ENCODE data around the gene MRPS7. TPM values are rescaled to one million over a fixed set of nuclear protein-coding genes. Genes with fewer than 3 reads are reported as not detected.

The MRPS7 gene
- total RNA-seq, 1 experiment from 2014 or later = 51.3 TPM

- POLR2A ChIA-PET (ENCODE audit: unreplicated experiment) = interaction anchor here (0.7 to 1.5 kb wide), 2 partner anchors 11 to 17 kb away, joined by 3 to 9 read pairs; partner anchors contain the start of genes GGA3, MRPS7 and SLC25A19
- intact Hi-C loops (cut with micrococcal nuclease; ENCODE audit: unreplicated experiment) = loop anchor here (1.0 kb wide), 1 partner anchor 132 kb away; no protein-coding TSS in a partner anchor
These were observed 10.5 kb downstream of the MRPS7 start for GRCh38 chr17:75271955-75272847.

GRCh38 chr17:75272848-75273184 is 11.1 kb downstream of the MRPS7 start:
- no peak overlapping the region for H3K4me3 ChIP-seq
- H3K9me2 ChIP-seq (ENCODE audit: insufficient read depth) = no peaks in the 10 kb centered on the region
- H4K20me1 ChIP-seq (ENCODE audit: insufficient read depth) = no peaks in the 10 kb centered on the region
- no peaks in the 10 kb centered on the region for H3K36me3 ChIP-seq (ENCODE audit: low read depth)
- DNase-seq = no peak
- no peaks in the 10 kb centered on the region for H3K27me3 ChIP-seq (ENCODE audit: insufficient read depth, low read depth)
- no peak overlapping the region for H3K27ac ChIP-seq
- CTCF ChIA-PET = interaction anchor here (0.9 kb wide), 1 partner anchor 140 kb away, joined by 3 read pairs; no protein-coding TSS in a partner anchor
- POLR2A ChIA-PET (ENCODE audit: unreplicated experiment) = interaction anchor here (0.7 kb wide), 1 partner anchor 11 kb away, joined by 3 read pairs; the partner anchor contains the start of genes GGA3 and MRPS7
- intact Hi-C loops (cut with micrococcal nuclease; ENCODE audit: unreplicated experiment) = no loop called here
- H3K9me3 ChIP-seq (ENCODE audit: insufficient read depth, low read depth) = no peaks in the 10 kb centered on the region
- no TSS peak for BruUV-seq (replicated peaks)
- H3K4me1 ChIP-seq (replicated peaks; ENCODE audit: insufficient read depth) = peaks cover 7% of the 10 kb centered on the region; the same call in 1 of the 2 replicates
- TF ChIP-seq CTCF (conservative IDR thresholded peaks at IDR 0.05) (no peak), EZH2 (IDR thresholded peaks at IDR 0.05; ENCODE audit: low read depth) (no peak)
- 0 out of 2 replicates have a peak, but pooled peaks cover 5% of the 10 kb centered on the region for H3K79me2 ChIP-seq (ENCODE audit: low read depth)
- no peak overlapping the region for H2AFZ ChIP-seq
- H3K4me2 ChIP-seq = no peak overlapping the region
- H3F3A ChIP-seq (ENCODE audit: insufficient read depth, low read depth) = peaks cover 41% of the 10 kb centered on the region; the same call in 1 of the 2 replicates

More at GRCh38 chr17:75271955-75272847, 10.5 kb downstream of the MRPS7 start:
- TF ChIP-seq EZH2 (IDR thresholded peaks at IDR 0.05; ENCODE audit: low read depth) (no peak), CTCF (conservative IDR thresholded peaks at IDR 0.05) (no peak)
- Histone ChIP-seq H3K27ac (no peak overlapping the region), H3K4me3 (peak overlapping the region; percentile 95), H3K79me2 (ENCODE audit: low read depth) (0 out of 2 replicates have a peak, but pooled peaks cover 5% of the 10 kb centered on the region), H3K4me2 (peak overlapping the region; percentile 96), H3K9me3 (ENCODE audit: insufficient read depth, low read depth) (no peaks in the 10 kb centered on the region), H4K20me1 (ENCODE audit: insufficient read depth) (no peaks in the 10 kb centered on the region), H3K4me1 (replicated peaks; ENCODE audit: insufficient read depth) (peaks cover 7% of the 10 kb centered on the region; the same call in 1 of the 2 replicates), H3K27me3 (ENCODE audit: insufficient read depth, low read depth) (no peaks in the 10 kb centered on the region), H3K36me3 (ENCODE audit: low read depth) (no peaks in the 10 kb centered on the region), H3K9me2 (ENCODE audit: insufficient read depth) (no peaks in the 10 kb centered on the region), H2AFZ (peak overlapping the region; percentile 95), H3F3A (ENCODE audit: insufficient read depth, low read depth) (peaks cover 43% of the 10 kb centered on the region; the same call in 1 of the 2 replicates)
- CTCF ChIA-PET = interaction anchor here (0.9 kb wide), 1 partner anchor 140 kb away, joined by 3 read pairs; no protein-coding TSS in a partner anchor
- DNase-seq = no peak
- no TSS peak for BruUV-seq (replicated peaks)

- TF ChIP-seq CTCF (conservative IDR thresholded peaks at IDR 0.05) = no peak
- TF ChIP-seq EZH2 (IDR thresholded peaks at IDR 0.05; ENCODE audit: low read depth) = no peak
- Histone ChIP-seq H3K4me3 (no peak overlapping the region), H3K9me2 (ENCODE audit: insufficient read depth) (no peaks in the 10 kb centered on the region), H3K36me3 (ENCODE audit: low read depth) (no peaks in the 10 kb centered on the region), H2AFZ (no peak overlapping the region), H3K27me3 (ENCODE audit: insufficient read depth, low read depth) (no peaks in the 10 kb centered on the region), H3K4me2 (no peak overlapping the region), H3K4me1 (replicated peaks; ENCODE audit: insufficient read depth) (peaks cover 7% of the 10 kb centered on the region), H3K9me3 (ENCODE audit: insufficient read depth, low read depth) (no peaks in the 10 kb centered on the region), H4K20me1 (ENCODE audit: insufficient read depth) (no peaks in the 10 kb centered on the region), H3K79me2 (ENCODE audit: low read depth) (0 out of 2 replicates have a peak, but pooled peaks cover 5% of the 10 kb centered on the region), H3F3A (ENCODE audit: insufficient read depth, low read depth) (peaks cover 29% of the 10 kb centered on the region; the same call in 1 of the 2 replicates), H3K27ac (no peak overlapping the region)
- CTCF ChIA-PET = no interaction called here
- no TSS peak for BruUV-seq (replicated peaks)
- POLR2A ChIA-PET (ENCODE audit: unreplicated experiment) = no interaction called here
- no peak for DNase-seq
- intact Hi-C loops (cut with micrococcal nuclease; ENCODE audit: unreplicated experiment) = no loop called here
These were observed 12.5 kb downstream of the MRPS7 start for GRCh38 chr17:75273977-75274708.
